Measurements from ENCODE around the gene AKAP6. TPM values are rescaled to one million over a fixed set of nuclear protein-coding genes. Genes with fewer than 3 reads are reported as not detected.

AKAP6 gene
- total and polyA plus RNA-seq, 2 of the 8 experiments (the other 6 are each of a cell fraction or from before 2014, with no cell fraction given): 0.09 to 0.89 TPM

DNA sequence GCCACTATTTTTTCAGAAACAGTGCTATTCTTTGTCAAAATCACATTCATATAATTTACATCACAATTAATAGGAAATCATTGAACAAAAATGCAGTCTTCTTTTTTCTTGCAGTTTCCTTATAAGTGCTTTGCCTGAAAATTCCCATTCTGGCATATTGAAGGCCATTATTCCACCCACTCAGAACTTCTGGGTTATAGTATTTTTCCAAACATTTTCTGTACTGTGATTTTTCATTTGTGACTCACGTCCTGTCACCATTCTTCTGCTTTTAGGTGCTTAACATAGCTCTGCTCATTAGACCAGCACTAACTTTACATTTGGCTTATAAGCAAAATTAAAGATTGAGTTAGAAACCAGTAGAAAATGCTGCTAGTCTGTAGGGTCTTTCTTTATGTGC lies 368.6 kb downstream of the AKAP6 start:
- Histone ChIP-seq H2BK5ac (ENCODE audit: low read depth, low read length) (no peak overlapping the region), H3K4me3 (ENCODE audit: extremely low read depth in 1 of 4, insufficient read depth in 2 of 4, low read depth in 3 of 4, low read length in 4 of 4) (no peak overlapping the region), H3K27ac (ENCODE audit: low read depth, low read length) (no peak overlapping the region), H4K20me1 (replicated peaks in 1 of 2; ENCODE audit: control insufficient read depth in 1 of 2, insufficient read depth in 2 of 2, low read length in 2 of 2) (no peaks in the 10 kb centered on the region), H2BK120ac (replicated peaks; ENCODE audit: low read depth, low read length) (no peak overlapping the region), H3K14ac (ENCODE audit: insufficient read length) (no peak overlapping the region), H3K79me2 (ENCODE audit: control insufficient read depth in 1 of 2, insufficient read depth in 2 of 2, low read length in 2 of 2) (no peaks in the 10 kb centered on the region), H3K36me3 (ENCODE audit: control insufficient read depth in 2 of 4, insufficient read depth in 4 of 4, low read length in 3 of 4) (no peaks in the 10 kb centered on the region), H3K18ac (ENCODE audit: extremely low read depth, low read length) (no peak overlapping the region), H3K79me1 (ENCODE audit: low read depth, low read length) (no peaks in the 10 kb centered on the region), H4K91ac (replicated peaks; ENCODE audit: insufficient read length, low read length) (no peak overlapping the region), H2BK12ac (ENCODE audit: low read depth, low read length) (no peak overlapping the region), H3K56ac (replicated peaks; ENCODE audit: insufficient read length, low read depth, low read length) (no peak overlapping the region), H2BK20ac (ENCODE audit: low read length) (no peak overlapping the region), H3K4me1 (replicated peaks in 1 of 4; ENCODE audit: control insufficient read depth in 3 of 4, insufficient read depth in 4 of 4, low read length in 3 of 4) (no peaks in the 10 kb centered on the region), H4K8ac (ENCODE audit: extremely low read depth, insufficient read depth, low read length) (no peak overlapping the region), H2AK5ac (ENCODE audit: low read depth, low read length) (no peak overlapping the region), H3K23ac (ENCODE audit: insufficient read length) (no peak overlapping the region), H2BK15ac (ENCODE audit: low read length) (no peak overlapping the region), H4K5ac (ENCODE audit: insufficient read length, low read depth, low read length) (no peak overlapping the region), H3K4me2 (ENCODE audit: insufficient read depth in 1 of 2, low read depth in 2 of 2, low read length in 2 of 2) (no peak overlapping the region), H2AFZ (ENCODE audit: low read length) (no peak overlapping the region), H3K9me3 (ENCODE audit: insufficient read depth in 2 of 2, low read depth in 1 of 2, low read length in 1 of 2) (no peaks in the 10 kb centered on the region), H3K27me3 (replicated peaks in 1 of 4; ENCODE audit: control insufficient read depth in 3 of 4, extremely low read depth in 1 of 4, insufficient read depth in 3 of 4, low read length in 3 of 4) (no peaks in the 10 kb centered on the region), H3K9ac (replicated peaks in 1 of 4; ENCODE audit: extremely low read depth in 1 of 4, low read depth in 3 of 4, low read length in 3 of 4) (no peak overlapping the region), H3K23me2 (ENCODE audit: low read depth, low read length) (no peaks in the 10 kb centered on the region), H3K4ac (replicated peaks; ENCODE audit: insufficient read length, low read depth, low read length) (no peak overlapping the region)
- DNase-seq (ENCODE audit: low read depth in 1 of 2, low spot score in 2 of 2) (no peak), FAIRE-seq (no peak)
- 100% methylated on average over 1 of the region's 1 CpG; no CpG with 5 or more reads in 1 of the 2 experiments for WGBS, 2 experiments (ENCODE audit: extremely low coverage in 1 of 2, insufficient coverage in 1 of 2, insufficient read length in 1 of 2, insufficient replicate concordance in 2 of 2, low coverage in 1 of 2, low lambda C conversion rate in 2 of 2, missing lambda C conversion rate in 1 of 2)
- POLR2A ChIA-PET (ENCODE audit: partially characterized antibody): no interaction called here
- CTCF ChIA-PET (ENCODE audit: partially characterized antibody): interaction anchor here (0.6 kb wide), 1 partner anchor 35 kb away, joined by 4 read pairs; no protein-coding TSS in a partner anchor
- no peak for TF ChIP-seq POU5F1 (IDR thresholded peaks at IDR 0.05; ENCODE audit: low read depth, low read length)
- TF ChIP-seq RFX5 (IDR thresholded peaks at IDR 0.05; ENCODE audit: borderline replicate concordance, low read depth, low read length): no peak
- no peak for TF ChIP-seq CHD1 (IDR thresholded peaks at IDR 0.05; ENCODE audit: low read depth, low read length)
- no peak for TF ChIP-seq EP300 (IDR thresholded peaks at IDR 0.05; ENCODE audit: borderline replicate concordance in 1 of 2, low read depth in 2 of 2, low read length in 2 of 2)
- no peak for TF ChIP-seq MAX (IDR thresholded peaks at IDR 0.05)
- no peak for TF ChIP-seq BCL11A (IDR thresholded peaks at IDR 0.05; ENCODE audit: low read depth in 2 of 2, low read length in 2 of 2)
- TF ChIP-seq SP4 (IDR thresholded peaks at IDR 0.05; ENCODE audit: low read length): no peak
- TF ChIP-seq TEAD4 (IDR thresholded peaks at IDR 0.05; ENCODE audit: low read depth, low read length): no peak
- TF ChIP-seq TAF1 (IDR thresholded peaks at IDR 0.05; ENCODE audit: low read depth, low read length): no peak
- no peak for TF ChIP-seq HDAC2 (IDR thresholded peaks at IDR 0.05; ENCODE audit: borderline replicate concordance in 1 of 2, low read depth in 2 of 2, low read length in 2 of 2)
- no peak for TF ChIP-seq MAFK (IDR thresholded peaks at IDR 0.05; ENCODE audit: low read depth, low read length)
- TF ChIP-seq ASH2L (IDR thresholded peaks at IDR 0.05; ENCODE audit: low read length): no peak
- TF ChIP-seq PHF8 (conservative IDR thresholded peaks at IDR 0.05; ENCODE audit: low read depth, low read length): no peak
- no peak for TF ChIP-seq NRF1 (IDR thresholded peaks at IDR 0.05; ENCODE audit: low read depth, low read length)
- TF ChIP-seq HDAC6 (IDR thresholded peaks at IDR 0.05; ENCODE audit: low read depth, low read length): no peak
